Upper lobe of left lung (tissue), 6 donors: Measurements from ENCODE around the gene CSGALNACT2. TPM values are rescaled to one million over a fixed set of nuclear protein-coding genes. Genes with fewer than 3 reads are reported as not detected.

ENCODE experiments used
- ATAC-seq, 2 donors: fragments of 200-7000 bp; cut with Tn5 transposase; one replicate each; pipeline ENCODE4 v1.9.1; 2022; ENCODE audit warnings: mild to moderate bottlenecking in 2 of 2, moderate library complexity in 2 of 2; ENCODE audit not compliant: low FRiP score in 2 of 2
- DNase-seq, 2 donors: peaks; one replicate each; pipeline ENCODE4 v3.0.0-alpha.2; 2019 to 2020
- H3K27ac ChIP-seq, 4 donors: fragments of 200-600 bp; sonication (generic); one replicate each; pipeline ENCODE4 v1.5.1; 2016 to 2019
- H3K27me3 ChIP-seq, 4 donors: fragments of 200-600 bp; sonication (generic); one replicate each; pipeline ENCODE4 v1.5.1; 2017 to 2019
- H3K36me3 ChIP-seq, 4 donors: fragments of 200-600 bp; sonication (generic); one replicate each; pipeline ENCODE4 v1.5.1; 2016 to 2019
- H3K4me1 ChIP-seq, 4 donors: fragments of 200-600 bp; sonication (generic); one replicate each; pipeline ENCODE4 v1.5.1; 2018 to 2019
- H3K4me3 ChIP-seq, 4 donors: fragments of 200-600 bp; sonication (generic); one replicate each; pipeline ENCODE4 v1.5.1; 2017 to 2019; ENCODE audit warnings: mild to moderate bottlenecking in 2 of 4, moderate library complexity in 1 of 4
- H3K9me3 ChIP-seq, 4 donors: fragments of 200-600 bp; sonication (generic); one replicate each; pipeline ENCODE4 v1.5.1; 2018 to 2019
- EP300 ChIP-seq, 4 donors: sonication (generic); formaldehyde crosslinking; IDR thresholded peaks; one replicate each; pipeline ENCODE4 v1.5.1; 2017; ENCODE audit warnings: antibody characterized with exemption in 4 of 4, control low read depth in 2 of 4
- POLR2A ChIP-seq, 4 donors: fragments of 450-650 bp; IDR thresholded peaks; one replicate each; pipeline ENCODE4 v1.5.1; 2016 to 2017; ENCODE audit warnings: antibody characterized with exemption in 4 of 4, mild to moderate bottlenecking in 2 of 4
- POLR2AphosphoS5 ChIP-seq, 2 donors: sonication (generic); formaldehyde crosslinking; IDR thresholded peaks; one replicate each; pipeline ENCODE4 v1.5.1; 2017; ENCODE audit warnings: antibody characterized with exemption in 2 of 2
- WGBS, 2 donors: methylation state at CpG; one replicate each; pipeline ENCODE4 v1.1.5; 2017 to 2018; 5-methylcytosine and 5-hydroxymethylcytosine counted together
- total RNA-seq, 6 donors: library from RNA; depleted of rRNA in 4 of 6; stranded (reverse); fragments of >200 nt in 4 of 6; gene quantifications; one replicate each; pipeline versions ENCODE4 v1.1.0 to v1.2.1, GENCODE V29; 2016 to 2021
- TF ChIP-seq, protein P1 (sequence below), 6 experiments: fragments of 450-650 bp in 4 of 6; fragments of 200-600 bp in 2 of 6; sonication (generic) in 2 of 6; IDR thresholded peaks; one replicate each; pipeline ENCODE4 v1.5.1; 2016 to 2019; ENCODE audit warnings: antibody characterized with exemption in 6 of 6
- donor health status: DM: no; HTN: no; CAD: no; lungs with moderate emphysema.
- donor health status: DM: no; HTN: yes; CAD: no; lungs with severe emphysema.

CSGALNACT2 gene
- total RNA-seq, 6 donors from 2014 or later = 30.5 to 47.1 (median 35.1) TPM

DNA sequence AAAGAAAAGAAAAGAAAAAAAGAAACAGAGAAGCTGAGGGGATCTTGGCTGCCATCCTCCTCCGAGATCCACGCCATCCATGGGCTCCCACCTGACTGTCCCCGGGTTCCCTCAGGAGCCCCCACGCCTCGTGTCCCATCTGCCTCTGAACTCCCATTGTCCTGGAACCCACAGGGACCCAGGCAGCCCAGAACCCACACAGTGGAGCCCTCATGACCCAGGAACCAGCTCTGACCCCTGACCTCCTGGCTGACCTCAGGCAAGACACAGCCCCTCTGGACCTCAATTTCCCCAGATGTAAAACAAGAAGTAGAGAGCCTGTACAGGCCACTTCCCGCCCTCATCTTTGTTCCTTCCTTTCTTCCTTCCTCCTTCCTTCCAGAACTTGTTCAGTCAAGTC lies 88.2 kb downstream of the CSGALNACT2 start:
- Histone ChIP-seq H3K27me3 (peaks cover 0 to 22% (median 12%) of the 10 kb centered on the region in 4 donors), H3K9me3 (no peaks in the 10 kb centered on the region), H3K4me1 (peaks cover 10 to 19% (median 11%) of the 10 kb centered on the region in 4 donors), H3K27ac (no peak overlapping the region), H3K36me3 (no peaks in the 10 kb centered on the region), H3K4me3 (no peak overlapping the region)
- peak in 1 of 2 donors; percentile 8 for DNase-seq
- WGBS, 2 donors = 92 to 94% methylated on average over 6 of the region's 6 CpGs
- TF ChIP-seq EP300 (IDR thresholded peaks at IDR 0.05) (no peak), POLR2A (IDR thresholded peaks at IDR 0.05) (no peak), POLR2AphosphoS5 (IDR thresholded peaks at IDR 0.05) (no peak)
- TF ChIP-seq, protein P1, sequence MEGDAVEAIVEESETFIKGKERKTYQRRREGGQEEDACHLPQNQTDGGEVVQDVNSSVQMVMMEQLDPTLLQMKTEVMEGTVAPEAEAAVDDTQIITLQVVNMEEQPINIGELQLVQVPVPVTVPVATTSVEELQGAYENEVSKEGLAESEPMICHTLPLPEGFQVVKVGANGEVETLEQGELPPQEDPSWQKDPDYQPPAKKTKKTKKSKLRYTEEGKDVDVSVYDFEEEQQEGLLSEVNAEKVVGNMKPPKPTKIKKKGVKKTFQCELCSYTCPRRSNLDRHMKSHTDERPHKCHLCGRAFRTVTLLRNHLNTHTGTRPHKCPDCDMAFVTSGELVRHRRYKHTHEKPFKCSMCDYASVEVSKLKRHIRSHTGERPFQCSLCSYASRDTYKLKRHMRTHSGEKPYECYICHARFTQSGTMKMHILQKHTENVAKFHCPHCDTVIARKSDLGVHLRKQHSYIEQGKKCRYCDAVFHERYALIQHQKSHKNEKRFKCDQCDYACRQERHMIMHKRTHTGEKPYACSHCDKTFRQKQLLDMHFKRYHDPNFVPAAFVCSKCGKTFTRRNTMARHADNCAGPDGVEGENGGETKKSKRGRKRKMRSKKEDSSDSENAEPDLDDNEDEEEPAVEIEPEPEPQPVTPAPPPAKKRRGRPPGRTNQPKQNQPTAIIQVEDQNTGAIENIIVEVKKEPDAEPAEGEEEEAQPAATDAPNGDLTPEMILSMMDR (IDR thresholded peaks at IDR 0.05) = no peak
- ATAC-seq = no peak

DNA sequence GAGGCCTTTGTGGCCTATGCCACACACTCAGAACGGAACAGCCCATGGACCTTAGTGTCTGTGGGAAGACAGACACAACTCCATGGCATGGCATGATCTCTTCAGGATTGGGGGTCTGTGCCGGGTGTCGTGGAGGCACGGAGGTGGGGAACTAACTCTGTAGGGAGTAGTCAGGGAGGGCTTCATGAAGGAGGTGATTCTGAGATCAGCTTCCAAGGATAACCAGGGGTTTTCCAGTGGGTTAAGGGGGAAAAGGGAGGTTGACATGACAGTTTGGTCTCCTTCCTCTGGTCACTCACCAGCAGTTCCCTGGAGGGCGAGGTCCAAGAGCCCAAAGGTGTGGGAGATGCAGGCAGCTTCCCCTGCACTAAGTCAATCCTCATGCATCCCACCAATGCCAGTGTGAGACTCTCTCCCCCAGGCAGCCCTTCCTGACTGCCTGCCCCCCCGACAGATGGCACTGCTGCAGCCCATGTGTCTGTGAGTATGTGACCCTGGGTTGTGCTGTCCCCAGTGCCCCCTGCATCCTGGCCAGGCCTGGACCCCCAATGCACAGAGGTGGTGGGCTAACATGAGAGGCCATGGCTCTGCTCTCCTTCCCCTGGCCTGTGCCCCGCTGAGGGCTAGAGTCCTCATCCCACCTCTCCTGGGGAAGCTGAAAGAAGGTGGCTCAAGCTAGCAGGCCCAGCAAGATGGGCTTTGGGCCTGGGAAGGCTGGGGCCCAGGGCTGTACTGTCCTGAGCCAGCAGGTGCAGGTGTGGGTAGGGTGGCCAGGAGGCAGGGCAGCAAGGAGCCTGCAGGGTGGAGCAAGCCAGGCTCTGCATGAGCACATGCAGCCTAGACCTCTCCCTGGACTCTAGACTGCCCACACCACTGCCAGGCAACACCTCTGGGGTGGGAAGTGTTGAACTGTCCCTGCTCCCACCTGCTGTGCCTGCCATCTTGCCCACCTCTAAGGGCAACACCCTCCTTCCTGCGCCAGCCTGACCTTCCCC lies 88.9 kb downstream of the CSGALNACT2 start:
- 92 to 93% methylated on average over 5 to 8 of the region's 8 CpGs for WGBS, 2 donors
- Histone ChIP-seq H3K4me1 (peaks cover 10 to 19% (median 11%) of the 10 kb centered on the region in 4 donors), H3K4me3 (no peak overlapping the region), H3K27me3 (peaks cover 0 to 22% (median 12%) of the 10 kb centered on the region in 4 donors), H3K27ac (no peak overlapping the region), H3K9me3 (no peaks in the 10 kb centered on the region), H3K36me3 (no peaks in the 10 kb centered on the region)
- TF ChIP-seq POLR2A (IDR thresholded peaks at IDR 0.05) (no peak), EP300 (IDR thresholded peaks at IDR 0.05) (no peak), POLR2AphosphoS5 (IDR thresholded peaks at IDR 0.05) (no peak)
- TF ChIP-seq, protein P1 (IDR thresholded peaks at IDR 0.05) = no peak
- DNase-seq = peak; percentile 18 to 48
- no peak for ATAC-seq

DNA sequence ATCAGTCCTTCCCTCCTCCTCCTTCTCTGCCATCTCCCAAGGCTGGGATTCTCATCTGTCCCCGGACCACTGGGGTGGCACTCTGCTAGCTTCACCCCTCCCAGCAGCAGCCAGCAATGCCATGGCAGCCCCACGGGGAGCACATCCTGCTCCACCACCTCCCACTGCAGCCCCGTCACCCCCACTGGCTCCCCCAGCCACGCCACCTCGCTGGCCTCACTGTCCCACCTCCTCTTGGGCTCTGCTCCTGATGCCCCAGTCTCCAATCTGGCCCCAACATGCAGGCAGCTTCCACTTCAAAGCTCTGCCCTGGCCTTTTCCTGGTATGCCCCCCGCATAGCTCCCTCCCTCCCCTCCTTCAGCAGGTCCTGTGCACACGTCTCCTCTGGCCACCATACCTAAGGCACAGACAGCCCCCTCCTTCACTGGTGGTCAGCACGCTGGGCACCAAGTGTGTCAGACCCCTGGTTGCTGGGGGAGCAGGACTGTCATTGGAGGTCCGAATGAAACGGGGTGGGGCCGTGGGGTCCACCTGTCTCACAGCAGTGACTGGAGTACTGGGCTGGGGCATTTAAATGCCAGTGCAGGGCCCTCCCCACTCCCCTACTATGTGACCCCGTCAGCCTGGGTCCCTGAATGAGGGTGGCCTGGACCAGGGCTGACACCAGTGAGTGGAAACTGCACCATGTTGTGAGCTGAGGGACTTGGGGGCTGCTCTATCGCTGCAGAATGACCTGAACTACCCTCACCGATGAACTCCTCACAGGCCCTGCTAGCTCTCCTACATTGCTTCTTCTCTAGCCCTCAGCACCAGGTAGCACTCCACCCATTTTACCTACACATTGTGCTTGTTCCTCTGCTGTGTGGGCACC lies 89.9 kb downstream of the CSGALNACT2 start:
- ATAC-seq (no peak), DNase-seq (peak; percentile 16 to 46)
- peaks cover 10 to 19% (median 11%) of the 10 kb centered on the region in 4 donors for H3K4me1 ChIP-seq
- peak overlapping the region in 2 of 4 donors; percentile 58 to 63 for H3K4me3 ChIP-seq
- 65 to 73% methylated on average over 10 to 14 of the region's 14 CpGs for WGBS, 2 donors
- H3K9me3 ChIP-seq = no peaks in the 10 kb centered on the region
- TF ChIP-seq POLR2A (IDR thresholded peaks at IDR 0.05) (no peak), POLR2AphosphoS5 (IDR thresholded peaks at IDR 0.05) (no peak), EP300 (IDR thresholded peaks at IDR 0.05) (no peak)
- TF ChIP-seq, protein P1 (IDR thresholded peaks at IDR 0.05) = no peak
- H3K27me3 ChIP-seq = peaks cover 0 to 22% (median 12%) of the 10 kb centered on the region in 4 donors
- peak overlapping the region in 1 of 4 donors; percentile 26 for H3K27ac ChIP-seq
- H3K36me3 ChIP-seq = no peaks in the 10 kb centered on the region

DNA sequence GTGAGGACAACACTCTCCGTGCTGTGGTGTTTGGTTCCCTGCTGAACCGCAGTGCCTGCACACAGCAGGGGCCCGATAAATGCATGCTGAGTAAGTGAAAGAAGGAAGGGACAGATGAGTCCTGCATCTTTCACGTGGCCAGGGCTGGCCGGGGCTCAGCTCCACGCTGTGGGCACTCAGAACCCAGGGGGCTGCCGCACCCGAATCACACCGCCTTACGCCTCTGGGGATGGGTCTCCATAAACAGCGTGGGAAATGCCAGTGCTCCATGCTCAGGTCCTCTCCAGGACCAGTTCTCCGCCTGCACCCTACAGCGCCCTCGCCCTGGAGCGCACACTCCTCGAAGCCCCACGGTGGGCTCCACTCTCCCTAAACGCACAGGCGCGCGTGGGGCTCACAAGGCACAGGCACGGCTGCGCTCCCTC lies 90.5 kb downstream of the CSGALNACT2 start:
- peak overlapping the region in 1 of 4 donors; percentile 26 for H3K27ac ChIP-seq
- no peaks in the 10 kb centered on the region for H3K36me3 ChIP-seq
- H3K9me3 ChIP-seq = no peaks in the 10 kb centered on the region
- peaks cover 0 to 22% (median 12%) of the 10 kb centered on the region in 4 donors for H3K27me3 ChIP-seq
- DNase-seq (peak in 1 of 2 donors; percentile 22), ATAC-seq (no peak)
- H3K4me1 ChIP-seq = peaks cover 10 to 19% (median 11%) of the 10 kb centered on the region in 4 donors
- TF ChIP-seq, protein P1 (IDR thresholded peaks at IDR 0.05) = no peak
- TF ChIP-seq POLR2AphosphoS5 (IDR thresholded peaks at IDR 0.05) = no peak
- TF ChIP-seq EP300 (IDR thresholded peaks at IDR 0.05) = no peak
- no peak for TF ChIP-seq POLR2A (IDR thresholded peaks at IDR 0.05)
- peak overlapping the region in 3 of 4 donors; percentile 56 to 63 (median 58) for H3K4me3 ChIP-seq
- 13 to 15% methylated on average over 13 to 22 of the region's 23 CpGs for WGBS, 2 donors
